KMS-11 (cell line): ENCODE data around the gene ATPAF1.

Experiments
- H2AFZ ChIP-seq: fragments of 200-600 bp; sonication (generic); 2 replicates; pipeline ENCODE4 v1.6.1; 2016; ENCODE audit warnings: antibody characterized with exemption, mixed run types, low read depth
- H3K27ac ChIP-seq: fragments of 200-600 bp; sonication (generic); 2 replicates; pipeline ENCODE4 v1.6.1; 2016; ENCODE audit warnings: mild to moderate bottlenecking, mixed run types
- H3K27me3 ChIP-seq: fragments of 200-600 bp; sonication (generic); 2 replicates; pipeline ENCODE4 v1.6.1; 2017; ENCODE audit warnings: mild to moderate bottlenecking, low read depth, mixed run types, moderate library complexity; ENCODE audit not compliant: insufficient read depth
- H3K36me3 ChIP-seq: fragments of 200-600 bp; sonication (generic); 2 replicates; pipeline ENCODE4 v1.6.1; 2017; ENCODE audit warnings: mild to moderate bottlenecking, mixed run types; ENCODE audit not compliant: insufficient read depth
- H3K4me1 ChIP-seq: fragments of 200-600 bp; sonication (generic); 2 replicates; pipeline ENCODE4 v1.6.1; 2016; ENCODE audit warnings: mild to moderate bottlenecking, low read depth, mixed run types; ENCODE audit not compliant: poor library complexity, severe bottlenecking
- H3K4me2 ChIP-seq: fragments of 200-600 bp; sonication (generic); 2 replicates; pipeline ENCODE4 v1.7.0; 2016; ENCODE audit warnings: mild to moderate bottlenecking, mixed run types
- H3K4me3 ChIP-seq: fragments of 200-600 bp; sonication (generic); IDR thresholded peaks from 2 replicates; pipeline ENCODE4 v1.6.1; 2017; ENCODE audit warnings: low read depth, low read length, mixed read lengths; ENCODE audit not compliant: insufficient read depth
- H3K79me2 ChIP-seq: fragments of 200-600 bp; sonication (generic); 2 replicates; pipeline ENCODE4 v1.6.1; 2016; ENCODE audit warnings: low read depth, mixed run types; ENCODE audit not compliant: insufficient read depth
- H3K9ac ChIP-seq: fragments of 200-600 bp; sonication (generic); 2 replicates; pipeline ENCODE4 v1.6.1; 2016; ENCODE audit warnings: mild to moderate bottlenecking, mixed run types
- H4K20me1 ChIP-seq: fragments of 200-600 bp; sonication (generic); 2 replicates; pipeline ENCODE4 v1.6.1; 2016; ENCODE audit warnings: mild to moderate bottlenecking, mixed run types; ENCODE audit not compliant: insufficient read depth
- CTCF ChIP-seq: fragments of 200-600 bp; sonication (generic); conservative IDR thresholded peaks from 2 replicates; pipeline ENCODE4 v1.6.1; 2017; ENCODE audit warnings: low read depth, mild to moderate bottlenecking, antibody characterized with exemption, low read length, moderate library complexity, mixed read lengths

Gene ATPAF1, protein sequence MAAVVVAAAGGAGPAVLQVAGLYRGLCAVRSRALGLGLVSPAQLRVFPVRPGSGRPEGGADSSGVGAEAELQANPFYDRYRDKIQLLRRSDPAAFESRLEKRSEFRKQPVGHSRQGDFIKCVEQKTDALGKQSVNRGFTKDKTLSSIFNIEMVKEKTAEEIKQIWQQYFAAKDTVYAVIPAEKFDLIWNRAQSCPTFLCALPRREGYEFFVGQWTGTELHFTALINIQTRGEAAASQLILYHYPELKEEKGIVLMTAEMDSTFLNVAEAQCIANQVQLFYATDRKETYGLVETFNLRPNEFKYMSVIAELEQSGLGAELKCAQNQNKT

DNA sequence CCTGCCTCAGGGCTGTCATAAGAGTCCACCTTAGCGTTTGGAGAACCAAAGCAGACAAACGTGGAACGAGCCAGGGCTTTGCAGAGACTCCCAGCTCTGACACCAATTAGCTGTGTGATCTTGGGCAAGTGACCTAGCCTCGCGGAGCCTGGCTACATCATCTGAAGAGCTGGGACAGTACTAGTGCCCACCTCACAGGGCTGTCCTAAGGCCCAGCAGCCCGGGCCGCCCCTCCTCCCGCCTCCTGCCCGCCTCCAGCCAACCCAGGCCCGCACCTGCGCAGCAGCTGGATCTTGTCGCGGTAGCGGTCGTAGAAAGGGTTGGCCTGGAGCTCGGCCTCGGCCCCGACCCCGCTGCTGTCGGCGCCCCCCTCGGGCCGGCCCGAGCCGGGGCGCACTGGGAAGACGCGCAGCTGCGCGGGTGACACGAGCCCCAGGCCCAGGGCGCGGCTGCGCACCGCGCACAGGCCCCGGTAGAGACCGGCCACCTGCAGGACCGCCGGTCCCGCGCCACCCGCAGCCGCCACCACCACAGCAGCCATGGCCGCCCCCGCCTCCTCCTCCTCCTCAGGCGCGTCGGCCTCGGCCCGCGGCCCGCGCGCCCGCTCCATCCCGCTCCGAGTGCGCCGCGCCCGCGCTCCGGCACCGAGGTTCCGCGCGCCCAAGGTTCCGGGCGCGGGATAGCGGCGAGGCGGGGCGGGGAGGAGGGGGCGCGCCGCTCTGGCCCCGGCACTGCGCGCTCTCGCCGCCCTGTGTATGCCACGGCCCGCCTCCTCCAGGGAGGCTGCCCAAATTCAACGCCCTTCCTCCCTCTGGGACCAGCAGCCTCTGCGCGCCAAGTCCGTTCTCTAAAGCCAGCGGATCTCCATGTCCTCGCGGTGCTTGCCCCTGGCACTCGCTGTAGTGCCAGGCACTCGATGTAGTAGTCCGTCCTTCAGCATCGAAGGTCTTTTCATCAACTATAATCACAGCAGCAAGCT, at the start of gene ATPAF1:
TSS of gene ATPAF1 (minus strand) at position 583 of the 979 bp plus-strand sequence. CDS start at position 541, 42 bp downstream.
- H3K4me1 ChIP-seq = peaks cover 7% of the 10 kb centered on the region
- no peak for TF ChIP-seq CTCF
- H3K4me2 ChIP-seq = peak within 1 kb of the TSS; percentile 92
- peak within 1 kb of the TSS; percentile 52; the same call in 1 of the 2 replicates for H3K9ac ChIP-seq
- H3K4me3 ChIP-seq = peak within 1 kb of the TSS; percentile 40
- H2AFZ ChIP-seq = peak within 1 kb of the TSS; percentile 76
- no peaks in the 10 kb centered on the region for H3K36me3 ChIP-seq
- no peak within 1 kb of the TSS for H3K27ac ChIP-seq
- no peaks in the 10 kb centered on the region for H3K27me3 ChIP-seq
- no peaks in the 10 kb centered on the region for H3K79me2 ChIP-seq
- no peaks in the 10 kb centered on the region for H4K20me1 ChIP-seq

DNA sequence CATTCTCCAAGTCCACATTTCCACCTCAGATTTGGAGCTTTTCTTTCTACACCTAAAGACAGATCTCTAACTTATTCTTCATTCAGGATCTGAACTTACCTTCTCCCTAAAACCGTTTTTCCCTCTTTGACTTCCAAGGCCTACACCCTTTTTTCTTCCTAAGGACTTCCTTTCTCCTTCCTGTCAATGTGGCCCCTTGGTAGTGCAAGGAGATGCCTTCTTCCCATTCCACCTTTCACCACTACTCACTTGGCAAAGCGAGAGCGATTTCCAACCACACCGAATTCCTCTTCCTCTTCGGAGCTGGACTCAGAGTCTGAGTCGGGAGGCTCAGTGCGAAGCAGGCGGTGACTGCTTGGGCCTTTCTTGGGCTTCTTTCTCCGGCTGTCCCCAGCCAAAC, 49.5 kb upstream of the ATPAF1 start:
- Histone ChIP-seq H2AFZ (no peak overlapping the region), H3K27me3 (no peaks in the 10 kb centered on the region), H3K4me3 (no peak overlapping the region), H3K4me1 (peaks cover 31% of the 10 kb centered on the region), H3K36me3 (no peaks in the 10 kb centered on the region), H3K27ac (no peak overlapping the region), H3K9ac (peak overlapping the region; percentile 82; the same call in 1 of the 2 replicates), H4K20me1 (no peaks in the 10 kb centered on the region), H3K4me2 (peak overlapping the region; percentile 98), H3K79me2 (peaks cover 26% of the 10 kb centered on the region)
- TF ChIP-seq CTCF = no peak

DNA sequence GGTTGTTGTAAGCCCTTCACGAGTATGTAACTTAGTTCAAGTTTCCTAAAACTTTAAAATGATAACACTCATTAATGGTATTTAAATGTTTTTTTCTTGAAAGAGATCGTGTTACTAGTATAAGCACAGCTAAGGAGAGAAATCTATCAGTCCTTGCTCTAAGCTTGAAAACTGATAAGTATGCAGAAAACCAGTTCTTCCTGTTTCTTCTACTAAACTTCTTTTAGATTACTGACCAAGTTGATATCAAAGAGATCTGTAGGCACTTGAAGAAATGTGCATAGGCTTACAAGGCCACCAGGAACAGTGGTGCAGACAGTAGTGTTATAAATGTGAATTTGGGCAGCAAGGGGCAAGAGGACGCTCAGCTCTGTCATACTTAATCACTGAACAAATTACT, 46.8 kb upstream of the ATPAF1 start:
- no peak for TF ChIP-seq CTCF
- Histone ChIP-seq H4K20me1 (no peaks in the 10 kb centered on the region), H3K9ac (no peak overlapping the region), H3K27ac (no peak overlapping the region), H3K36me3 (no peaks in the 10 kb centered on the region), H3K79me2 (peaks cover 26% of the 10 kb centered on the region), H3K4me3 (no peak overlapping the region), H3K27me3 (no peaks in the 10 kb centered on the region), H3K4me2 (no peak overlapping the region), H3K4me1 (peaks cover 34% of the 10 kb centered on the region), H2AFZ (no peak overlapping the region)

- no peak overlapping the region for H2AFZ ChIP-seq
- H3K27me3 ChIP-seq = no peaks in the 10 kb centered on the region
- no peaks in the 10 kb centered on the region for H4K20me1 ChIP-seq
- peaks cover 9% of the 10 kb centered on the region for H3K4me1 ChIP-seq
- no peak overlapping the region for H3K4me2 ChIP-seq
- no peaks in the 10 kb centered on the region for H3K36me3 ChIP-seq
- no peak overlapping the region for H3K27ac ChIP-seq
- no peak overlapping the region for H3K4me3 ChIP-seq
- no peaks in the 10 kb centered on the region for H3K79me2 ChIP-seq
- no peak for TF ChIP-seq CTCF
- H3K9ac ChIP-seq = no peak overlapping the region
Observed at GRCh38 chr1:46708121-46708520, 40.0 kb upstream of the ATPAF1 start.
